Measurements from ENCODE around the gene NOL7.

GRCh38 chr6:13641315-13641714 is 26.2 kb downstream of the NOL7 start:
- TF ChIP-seq, protein P1, sequence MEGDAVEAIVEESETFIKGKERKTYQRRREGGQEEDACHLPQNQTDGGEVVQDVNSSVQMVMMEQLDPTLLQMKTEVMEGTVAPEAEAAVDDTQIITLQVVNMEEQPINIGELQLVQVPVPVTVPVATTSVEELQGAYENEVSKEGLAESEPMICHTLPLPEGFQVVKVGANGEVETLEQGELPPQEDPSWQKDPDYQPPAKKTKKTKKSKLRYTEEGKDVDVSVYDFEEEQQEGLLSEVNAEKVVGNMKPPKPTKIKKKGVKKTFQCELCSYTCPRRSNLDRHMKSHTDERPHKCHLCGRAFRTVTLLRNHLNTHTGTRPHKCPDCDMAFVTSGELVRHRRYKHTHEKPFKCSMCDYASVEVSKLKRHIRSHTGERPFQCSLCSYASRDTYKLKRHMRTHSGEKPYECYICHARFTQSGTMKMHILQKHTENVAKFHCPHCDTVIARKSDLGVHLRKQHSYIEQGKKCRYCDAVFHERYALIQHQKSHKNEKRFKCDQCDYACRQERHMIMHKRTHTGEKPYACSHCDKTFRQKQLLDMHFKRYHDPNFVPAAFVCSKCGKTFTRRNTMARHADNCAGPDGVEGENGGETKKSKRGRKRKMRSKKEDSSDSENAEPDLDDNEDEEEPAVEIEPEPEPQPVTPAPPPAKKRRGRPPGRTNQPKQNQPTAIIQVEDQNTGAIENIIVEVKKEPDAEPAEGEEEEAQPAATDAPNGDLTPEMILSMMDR (IDR thresholded peaks at IDR 0.05), result no peak
- TF ChIP-seq POLR2A (IDR thresholded peaks at IDR 0.05), result no peak

Measured in uterus (tissue), 2 donors.